Articular chondrocyte of knee joint (primary cell): ENCODE measurements around the gene ABCC8. TPM values are rescaled to one million over a fixed set of nuclear protein-coding genes. Genes with fewer than 3 reads are reported as not detected.

Experiments
- total RNA-seq: library from RNA; depleted of rRNA; stranded (reverse); fragments of >200 nt; gene quantifications from 2 replicates; pipeline ENCODE4 v1.2.3, GENCODE V29; 2012

The ABCC8 gene
- 0.26 and 0.54 TPM in 2 replicates for total RNA-seq

DNA sequence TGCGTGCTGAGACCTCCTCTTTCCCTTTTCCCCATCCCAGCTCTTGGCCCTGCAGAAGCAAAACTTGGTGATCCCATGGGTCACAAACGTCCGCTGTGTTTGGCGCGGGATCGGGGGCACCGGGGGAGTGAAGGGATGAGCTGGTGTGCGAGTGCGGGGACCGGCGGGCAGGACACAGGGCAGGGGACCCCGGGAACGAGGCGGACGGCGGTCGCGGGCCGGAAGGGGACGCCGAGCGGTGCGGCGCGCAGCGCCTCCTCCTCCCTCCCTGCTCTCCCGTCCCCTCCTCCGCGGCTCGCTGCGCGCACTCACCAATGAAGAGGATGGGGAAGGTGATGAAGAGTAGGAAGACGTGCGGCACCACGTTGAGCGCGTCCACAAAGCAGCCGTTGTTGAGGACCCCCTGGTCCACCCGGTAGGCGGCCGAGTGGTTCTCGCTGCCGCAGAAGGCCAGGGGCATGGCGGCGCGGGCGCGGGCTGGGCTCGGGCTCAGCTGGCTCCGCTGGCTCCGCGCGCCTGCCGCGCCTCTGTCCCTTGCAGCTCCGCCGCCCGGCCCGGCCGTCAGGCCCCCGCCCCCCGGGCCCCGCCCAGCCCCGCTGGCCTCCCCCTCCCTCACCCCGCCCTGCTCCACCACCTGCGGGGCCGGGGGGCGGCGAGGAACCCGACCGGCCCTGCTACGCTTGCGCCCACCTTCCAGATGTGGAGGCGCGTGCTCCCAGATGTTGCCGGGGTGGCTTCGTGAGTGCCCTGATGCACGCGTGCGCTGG lies at the start of gene ABCC8:
TSS of gene ABCC8 (minus strand) at position 529 of the 767 bp plus-strand sequence. CDS start at position 460, 69 bp downstream.

DNA sequence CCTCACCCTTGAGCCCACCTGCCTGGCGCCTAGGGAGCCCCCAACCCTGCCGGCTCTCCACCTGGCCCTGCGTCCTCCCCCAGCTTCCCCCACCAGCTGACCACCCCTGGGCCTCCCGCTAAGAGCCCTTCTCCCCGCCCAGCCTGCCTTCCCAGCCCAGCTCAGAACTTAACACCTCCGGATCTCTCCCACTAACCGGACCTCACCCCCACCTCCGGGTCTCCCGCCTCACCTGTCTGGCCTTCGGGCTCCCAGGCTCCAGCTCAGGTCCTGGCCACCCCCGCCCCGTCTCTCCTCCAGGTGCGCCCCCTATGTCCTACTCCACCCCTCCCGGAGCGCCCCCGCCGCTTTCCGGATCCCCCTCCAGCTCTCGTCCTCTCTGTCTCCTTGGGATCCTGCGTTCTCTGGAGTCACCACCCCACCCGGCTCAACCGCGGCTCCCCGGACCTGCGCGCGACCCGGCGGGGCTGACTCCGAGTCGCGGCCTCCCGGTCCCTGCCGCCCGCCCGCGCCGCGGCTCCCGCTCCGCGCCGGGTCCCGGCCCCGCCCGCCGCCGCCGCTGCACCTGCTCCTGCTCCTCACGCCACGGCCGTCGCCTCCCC lies 87.9 kb downstream of the ABCC8 start, which contains the start of gene KCNJ11:
TSS of gene KCNJ11 (minus strand) at position 51 of the 602 bp plus-strand sequence. CDS start 568 bp downstream, outside the sequence.

DNA sequence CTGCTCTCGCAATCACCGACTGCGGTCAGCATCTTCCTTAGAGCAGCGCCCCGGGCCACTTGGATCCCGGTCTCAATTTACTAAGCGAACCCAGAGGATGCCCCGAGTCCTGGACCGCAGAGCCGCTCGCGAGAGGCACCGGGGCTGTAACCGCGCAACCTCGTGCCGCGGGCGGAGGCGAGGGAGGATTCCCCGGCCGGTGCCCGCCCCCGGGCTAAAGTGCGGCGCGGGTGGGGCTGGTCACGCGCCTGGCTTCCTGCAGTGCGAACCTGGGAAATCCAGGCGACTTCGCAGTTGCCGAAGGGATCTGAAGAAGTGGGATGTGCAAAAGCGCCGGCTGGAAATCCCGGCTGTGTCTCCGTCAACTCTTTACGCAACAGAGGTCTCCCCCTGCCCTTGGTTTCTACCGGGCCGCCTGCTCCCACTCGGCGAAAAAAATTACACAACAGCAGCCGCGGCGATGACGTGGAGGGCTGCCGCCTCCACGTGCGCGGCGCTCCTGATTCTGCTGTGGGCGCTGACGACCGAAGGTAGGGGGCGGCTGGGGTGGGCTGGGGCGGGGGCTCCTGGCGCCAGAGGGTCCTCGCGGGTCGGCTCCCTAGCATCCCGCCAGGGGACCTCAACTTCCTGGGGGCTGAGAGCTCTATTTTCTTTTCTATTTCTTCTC lies 125.0 kb downstream of the ABCC8 start, which contains the start of gene NCR3LG1:
TSS of gene NCR3LG1 (plus strand) at position 291 of the 667 bp plus-strand sequence. CDS start at position 461, 170 bp downstream.

Other genes with a start within 250 kb of the ABCC8 start
- 221 and 242 TPM in 2 replicates for gene NUCB2, start 200.1 kb downstream of the ABCC8 start, total RNA-seq
- 6.4 and 14.4 TPM in 2 replicates for gene NCR3LG1, start 125.0 kb downstream of the ABCC8 start, total RNA-seq
- gene KCNJ11, start 88.2 kb downstream of the ABCC8 start, total RNA-seq, result under 0.01 TPM in 1 of 2 replicates, not detected in the other
- gene USH1C, start 67.6 kb upstream of the ABCC8 start, total RNA-seq, result not detected in 2 replicates
- gene OTOG, start 70.4 kb upstream of the ABCC8 start, total RNA-seq, result not detected in 2 replicates
- gene MYOD1, start 242.7 kb upstream of the ABCC8 start, total RNA-seq, result not detected in 2 replicates